Sigmoid colon (tissue), 7 donors: ENCODE data around the gene SLC25A1. TPM values are rescaled to one million over a fixed set of nuclear protein-coding genes. Genes with fewer than 3 reads are reported as not detected.

Experiments used
- DNase-seq: peaks from one replicate; pipeline ENCODE4 v3.0.0-alpha.2; 2019
- H3K27ac ChIP-seq, 4 donors: fragments of 200-600 bp; sonication (generic); one replicate each; pipeline ENCODE4 v1.5.1; 2016 to 2019; ENCODE audit warnings: mild to moderate bottlenecking in 1 of 4
- H3K27me3 ChIP-seq, 3 donors: fragments of 200-600 bp; sonication (generic); one replicate each; pipeline ENCODE4 v1.5.1; 2019; ENCODE audit warnings: mild to moderate bottlenecking in 1 of 3
- H3K36me3 ChIP-seq, 4 donors: fragments of 200-600 bp; sonication (generic); one replicate each; pipeline ENCODE4 v1.5.1; 2016 to 2019
- H3K4me1 ChIP-seq, 4 donors: fragments of 200-600 bp; sonication (generic); one replicate each; pipeline ENCODE4 v1.5.1; 2017 to 2019
- H3K4me3 ChIP-seq, 4 donors: fragments of 200-600 bp; sonication (generic); one replicate each; pipeline ENCODE4 v1.5.1; 2017 to 2019; ENCODE audit warnings: mild to moderate bottlenecking in 2 of 4, moderate library complexity in 1 of 4
- H3K9me3 ChIP-seq, 4 donors: fragments of 200-600 bp in 3 of 4; sonication (generic) in 3 of 4; one replicate each; pipeline versions ENCODE4 v1.5.1 to v1.6.1; 2013 to 2019
- CTCF ChIP-seq, 4 experiments: fragments of 450-650 bp in 3 of 4; fragments of 200-600 bp in 1 of 4; IDR thresholded peaks; one replicate each; pipeline ENCODE4 v1.5.1; 2016 to 2019; ENCODE audit warnings: antibody characterized with exemption in 4 of 4, mild to moderate bottlenecking in 3 of 4, moderate library complexity in 2 of 4
- EP300 ChIP-seq, 4 donors: sonication (generic); formaldehyde crosslinking; IDR thresholded peaks; one replicate each; pipeline ENCODE4 v1.6.1; 2017; ENCODE audit warnings: antibody characterized with exemption in 4 of 4
- POLR2A ChIP-seq, 2 donors: fragments of 450-650 bp; IDR thresholded peaks; one replicate each; pipeline ENCODE4 v1.6.1; 2016; ENCODE audit warnings: antibody characterized with exemption in 2 of 2, mild to moderate bottlenecking in 2 of 2, moderate library complexity in 2 of 2
- POLR2AphosphoS5 ChIP-seq, 4 donors: sonication (generic); formaldehyde crosslinking; IDR thresholded peaks; one replicate each; pipeline ENCODE4 v1.6.1; 2017; ENCODE audit warnings: antibody characterized with exemption in 4 of 4
- WGBS, 2 donors: extraction: QIAGEN DNeasy Blood & Tissue Kit; methylation state at CpG; one replicate each; pipeline ENCODE4 v1.1.7; 2013; 5-methylcytosine and 5-hydroxymethylcytosine counted together
- intact Hi-C: fragments of 100-400 bp; cut with DNase I; formaldehyde crosslinking; loops from one replicate; pipeline ENCODE4 v1.15.1; 2023
- polyA plus RNA-seq, 3 donors: library from polyadenylated mRNA; stranded (reverse); fragments of 200-250 nt; gene quantifications; one replicate each; pipeline ENCODE4 v1.2.3, GENCODE V29; 2013
- total RNA-seq, 4 donors: library from RNA; depleted of rRNA; stranded (reverse); fragments of >200 nt; gene quantifications; one replicate each; pipeline ENCODE4 v1.1.0, GENCODE V29; 2016
- donor health status: healthy with polysubstance abuse.
- donor health status: Bipolar disorder and iron deficiency.
- donor health status: healthy.

The SLC25A1 gene
- total and polyA plus RNA-seq, 7 donors: 28.2 to 146 (median 45.3) TPM

- Histone ChIP-seq H3K4me1 (peaks cover 0 to 34% (median 25%) of the 10 kb centered on the region in 4 donors), H3K27ac (peak overlapping the region; percentile 90 to 96 (median 94)), H3K36me3 (no peaks in the 10 kb centered on the region), H3K9me3 (no peaks in the 10 kb centered on the region), H3K4me3 (peak overlapping the region; percentile 43 to 94 (median 83)), H3K27me3 (no peaks in the 10 kb centered on the region)
- intact Hi-C loops: loop anchor here (2.0 to 5.0 kb wide), 4 partner anchors 111 to 299 kb away; partner anchors contain the start of genes C22orf39, CDC45, CLTCL1 and HIRA
- no peak for TF ChIP-seq POLR2A (IDR thresholded peaks at IDR 0.05)
- TF ChIP-seq CTCF (IDR thresholded peaks at IDR 0.05): peak; percentile 29 to 77 (median 70)
- 12 to 36% methylated on average over 15 of the region's 15 CpGs for WGBS, 2 donors
- DNase-seq: peak; percentile 93
Measured at GRCh38 chr22:19179497-19180048, 1.0 kb upstream of the SLC25A1 start.

- intact Hi-C loops: loop anchor here (1.0 to 5.0 kb wide), 5 partner anchors 55 to 301 kb away; partner anchors contain the start of genes C22orf39, CDC45, CLTCL1 and HIRA
- DNase-seq: peak; percentile 80
Measured at GRCh38 chr22:19178065-19178656, 375 bp downstream of the SLC25A1 start.

GRCh38 chr22:19177164-19178064 lies 1.1 kb downstream of the SLC25A1 start:
- Histone ChIP-seq H3K27me3 (no peaks in the 10 kb centered on the region), H3K27ac (peak overlapping the region; percentile 90 to 96 (median 94)), H3K4me1 (peaks cover 0 to 56% (median 46%) of the 10 kb centered on the region in 4 donors), H3K36me3 (no peaks in the 10 kb centered on the region), H3K4me3 (peak overlapping the region; percentile 78 to 94 (median 83)), H3K9me3 (no peaks in the 10 kb centered on the region)
- WGBS, 2 donors: 17 to 36% methylated on average over 55 of the region's 55 CpGs
- intact Hi-C loops: loop anchor here (1.0 to 5.0 kb wide), 5 partner anchors 54 to 301 kb away; partner anchors contain the start of genes C22orf39, CDC45, CLTCL1 and HIRA
- TF ChIP-seq POLR2AphosphoS5 (IDR thresholded peaks at IDR 0.05): no peak
- TF ChIP-seq CTCF (IDR thresholded peaks at IDR 0.05): no peak
- no peak for TF ChIP-seq EP300 (IDR thresholded peaks at IDR 0.05)
- no peak for TF ChIP-seq POLR2A (IDR thresholded peaks at IDR 0.05)
- peak; percentile 65 for DNase-seq

More at GRCh38 chr22:19178065-19178656, 375 bp downstream of the SLC25A1 start:
- WGBS, 2 donors: 0 to 1% methylated on average over 80 of the region's 80 CpGs
- Histone ChIP-seq H3K27ac (peak overlapping the region; percentile 90 to 96 (median 94)), H3K27me3 (no peaks in the 10 kb centered on the region), H3K4me1 (peaks cover 0 to 48% (median 39%) of the 10 kb centered on the region in 4 donors), H3K9me3 (no peaks in the 10 kb centered on the region), H3K36me3 (no peaks in the 10 kb centered on the region), H3K4me3 (peak overlapping the region; percentile 78 to 94 (median 83))
- no peak for TF ChIP-seq POLR2A (IDR thresholded peaks at IDR 0.05)
- TF ChIP-seq EP300 (IDR thresholded peaks at IDR 0.05): no peak
- TF ChIP-seq POLR2AphosphoS5 (IDR thresholded peaks at IDR 0.05): no peak
- TF ChIP-seq CTCF (IDR thresholded peaks at IDR 0.05): no peak

- no peak for DNase-seq
- no peak overlapping the region for H3K4me3 ChIP-seq
- intact Hi-C loops: loop anchor here (5.0 kb wide), 2 partner anchors 256 to 271 kb away; partner anchors contain the start of genes C22orf39, HIRA and MRPL40
- TF ChIP-seq CTCF (IDR thresholded peaks at IDR 0.05) (no peak), POLR2AphosphoS5 (IDR thresholded peaks at IDR 0.05) (no peak), POLR2A (IDR thresholded peaks at IDR 0.05) (no peak), EP300 (IDR thresholded peaks at IDR 0.05) (no peak)
- H3K27me3 ChIP-seq: no peaks in the 10 kb centered on the region
- H3K4me1 ChIP-seq: peaks cover 0 to 62% (median 52%) of the 10 kb centered on the region in 4 donors
- H3K36me3 ChIP-seq: no peaks in the 10 kb centered on the region
- no peak overlapping the region for H3K27ac ChIP-seq
- no peaks in the 10 kb centered on the region for H3K9me3 ChIP-seq
- WGBS, 2 donors: 78 to 89% methylated on average over 12 of the region's 12 CpGs
Measured at GRCh38 chr22:19176732-19177131, 1.8 kb downstream of the SLC25A1 start.
